Ramos (cell line): ENCODE measurements around the gene UBL3.

Experiments
- in situ Hi-C: fragments of 300-500 bp; cut with MboI; formaldehyde crosslinking; loops from one replicate; pipeline ENCODE4 v1.14.3; 2022; ENCODE audit warnings: low sequenced_read_pairs; ENCODE audit not compliant: unreplicated experiment

Gene UBL3

GRCh38 chr13:29858231-29858630 is 7.8 kb upstream of the UBL3 start:
- in situ Hi-C loops, result no loop called here

GRCh38 chr13:29857085-29857484 is 6.7 kb upstream of the UBL3 start:
- in situ Hi-C loops, result no loop called here

GRCh38 chr13:29856426-29856825 is 6.0 kb upstream of the UBL3 start:
- in situ Hi-C loops, result no loop called here

GRCh38 chr13:29855784-29856183 is 5.4 kb upstream of the UBL3 start:
- in situ Hi-C loops, result no loop called here

GRCh38 chr13:29855009-29855408 is 4.6 kb upstream of the UBL3 start:
- in situ Hi-C loops, result no loop called here

GRCh38 chr13:29853131-29853530 is 2.7 kb upstream of the UBL3 start:
- in situ Hi-C loops, result no loop called here

GRCh38 chr13:29852472-29853054 is 2.1 kb upstream of the UBL3 start:
- in situ Hi-C loops, result no loop called here

- in situ Hi-C loops, result no loop called here
Observed at GRCh38 chr13:29849731-29850212, 645 bp downstream of the UBL3 start.

GRCh38 chr13:29849071-29849631 is 1.3 kb downstream of the UBL3 start:
- in situ Hi-C loops, result no loop called here

GRCh38 chr13:29847501-29847983 is 2.9 kb downstream of the UBL3 start:
- in situ Hi-C loops, result no loop called here

GRCh38 chr13:29846475-29847256 is 3.8 kb downstream of the UBL3 start:
- in situ Hi-C loops, result no loop called here

- in situ Hi-C loops, result no loop called here
Observed at GRCh38 chr13:29845440-29846056, 4.9 kb downstream of the UBL3 start.

GRCh38 chr13:29844441-29844840 is 6.0 kb downstream of the UBL3 start:
- in situ Hi-C loops, result no loop called here

- in situ Hi-C loops, result no loop called here
Observed at GRCh38 chr13:29840585-29840984, 9.8 kb downstream of the UBL3 start.

GRCh38 chr13:29835280-29836061 is 14.9 kb downstream of the UBL3 start:
- in situ Hi-C loops, result no loop called here

- in situ Hi-C loops, result no loop called here
Observed at GRCh38 chr13:29832761-29833298, 17.6 kb downstream of the UBL3 start.

GRCh38 chr13:29830000-29830399 is 20.4 kb downstream of the UBL3 start:
- in situ Hi-C loops, result no loop called here

GRCh38 chr13:29819143-29819542 is 31.3 kb downstream of the UBL3 start:
- in situ Hi-C loops, result no loop called here

GRCh38 chr13:29817604-29818378 is 32.6 kb downstream of the UBL3 start:
- in situ Hi-C loops, result no loop called here
